Measurements from ENCODE around the gene GPR137.

GRCh38 chr11:64243236-64243854 lies 42.3 kb upstream of the GPR137 start:
- TF ChIP-seq POLR2A (IDR thresholded peaks at IDR 0.05) = no peak
- no peak for TF ChIP-seq CTCF (IDR thresholded peaks at IDR 0.05)

Measured in adrenal gland (tissue), 5 donors.